ENCODE data around the gene TOR1A. TPM values are rescaled to one million over a fixed set of nuclear protein-coding genes. Genes with fewer than 3 reads are reported as not detected.

Gene TOR1A
- total RNA-seq, 5 donors from 2014 or later (not counting 1 experiment from before 2014, with no cell fraction given), result 16.6 to 39.3 (median 34.1) TPM

GRCh38 chr9:129852579-129852978 is 28.6 kb upstream of the TOR1A start:
- CTCF ChIA-PET, result interaction anchor here in 1 of 2 donors (0.8 kb wide), 1 partner anchor 104 kb away, joined by 3 read pairs; no protein-coding TSS in a partner anchor

GRCh38 chr9:129851821-129852220 is 27.9 kb upstream of the TOR1A start:
- peaks cover 47 to 59% (median 48%) of the 10 kb centered on the region in 3 donors for H3K4me1 Mint-ChIP-seq
- POLR2A ChIA-PET, result no interaction called here
- Histone ChIP-seq H3K4me1 (ENCODE audit: control insufficient read depth in 1 of 2, extremely low read depth in 1 of 2, insufficient read depth in 2 of 2, low read length in 2 of 2) (peaks cover 24 to 36% of the 10 kb centered on the region in 2 experiments), H3K9me3 (no peaks in the 10 kb centered on the region), H3K36me3 (ENCODE audit: control insufficient read depth in 2 of 2, extremely low read depth in 1 of 2, insufficient read depth in 1 of 2, low read length in 1 of 2) (peaks cover 14 to 64% of the 10 kb centered on the region in 2 donors), H3K4me3 (ENCODE audit: control insufficient read depth in 1 of 2, extremely low read depth in 1 of 2, low read length in 1 of 2) (no peak overlapping the region), H3K27me3 (replicated peaks in 1 of 2; ENCODE audit: control insufficient read depth in 2 of 2, extremely low read depth in 1 of 2, insufficient read depth in 2 of 2, low read length in 1 of 2) (no peaks in the 10 kb centered on the region), H3K27ac (ENCODE audit: low read length) (no peak overlapping the region)
- H3K27ac Mint-ChIP-seq, result peak overlapping the region in 1 of 2 donors; percentile 73
- WGBS (ENCODE audit: insufficient coverage), result 93% methylated on average over 5 of the region's 5 CpGs
- CTCF ChIA-PET, result interaction anchor here in 1 of 2 donors (0.8 kb wide), 1 partner anchor 28 kb away, joined by 3 read pairs; no protein-coding TSS in a partner anchor
- ATAC-seq (replicated peaks in 1 of 4), result no peak
- DNase-seq, result no peak
- no peaks in the 10 kb centered on the region for H3K9me3 Mint-ChIP-seq
- H3K36me3 Mint-ChIP-seq, result peaks cover 49% of the 10 kb centered on the region
- no peak overlapping the region for H3K4me3 Mint-ChIP-seq
- no peaks in the 10 kb centered on the region for H3K27me3 Mint-ChIP-seq

More at GRCh38 chr9:129852579-129852978, 28.6 kb upstream of the TOR1A start:
- no peaks in the 10 kb centered on the region for H3K9me3 ChIP-seq
- no peaks in the 10 kb centered on the region for H3K27me3 ChIP-seq (replicated peaks in 1 of 2; ENCODE audit: control insufficient read depth in 2 of 2, extremely low read depth in 1 of 2, insufficient read depth in 2 of 2, low read length in 1 of 2)
- H3K4me3 Mint-ChIP-seq, result no peak overlapping the region
- H3K4me1 ChIP-seq (ENCODE audit: control insufficient read depth in 1 of 2, extremely low read depth in 1 of 2, insufficient read depth in 2 of 2, low read length in 2 of 2), result peaks cover 24 to 36% of the 10 kb centered on the region in 2 experiments
- POLR2A ChIA-PET, result no interaction called here
- H3K9me3 Mint-ChIP-seq, result no peaks in the 10 kb centered on the region
- H3K36me3 ChIP-seq (ENCODE audit: control insufficient read depth in 2 of 2, extremely low read depth in 1 of 2, insufficient read depth in 1 of 2, low read length in 1 of 2), result peaks cover 14 to 70% of the 10 kb centered on the region in 2 donors
- no peak for DNase-seq
- H3K4me3 ChIP-seq (ENCODE audit: control insufficient read depth in 1 of 2, extremely low read depth in 1 of 2, low read length in 1 of 2), result no peak overlapping the region
- H3K36me3 Mint-ChIP-seq, result peaks cover 52% of the 10 kb centered on the region
- H3K27me3 Mint-ChIP-seq, result no peaks in the 10 kb centered on the region
- H3K27ac Mint-ChIP-seq, result peak overlapping the region in 1 of 2 donors; percentile 73
- ATAC-seq (replicated peaks in 1 of 4), result no peak
- H3K4me1 Mint-ChIP-seq, result peaks cover 43 to 63% (median 49%) of the 10 kb centered on the region in 3 donors
- H3K27ac ChIP-seq (ENCODE audit: low read length), result no peak overlapping the region
- WGBS (ENCODE audit: insufficient coverage), result 61% methylated on average over 4 of the region's 5 CpGs

GRCh38 chr9:129850821-129851550 is 27.1 kb upstream of the TOR1A start:
- CTCF ChIA-PET, result interaction anchor here in 1 of 2 donors (0.8 kb wide), 1 partner anchor 29 kb away, joined by 3 read pairs; no protein-coding TSS in a partner anchor
- H3K27ac Mint-ChIP-seq, result peak overlapping the region in 1 of 2 donors; percentile 73
- ATAC-seq (replicated peaks in 1 of 4), result no peak
- no peaks in the 10 kb centered on the region for H3K27me3 Mint-ChIP-seq
- no peak for DNase-seq
- Histone ChIP-seq H3K9me3 (no peaks in the 10 kb centered on the region), H3K27ac (ENCODE audit: low read length) (no peak overlapping the region), H3K27me3 (replicated peaks in 1 of 2; ENCODE audit: control insufficient read depth in 2 of 2, extremely low read depth in 1 of 2, insufficient read depth in 2 of 2, low read length in 1 of 2) (no peaks in the 10 kb centered on the region), H3K4me1 (ENCODE audit: control insufficient read depth in 1 of 2, extremely low read depth in 1 of 2, insufficient read depth in 2 of 2, low read length in 2 of 2) (peaks cover 22 to 28% of the 10 kb centered on the region in 2 experiments), H3K4me3 (ENCODE audit: control insufficient read depth in 1 of 2, extremely low read depth in 1 of 2, low read length in 1 of 2) (no peak overlapping the region), H3K36me3 (ENCODE audit: control insufficient read depth in 2 of 2, extremely low read depth in 1 of 2, insufficient read depth in 1 of 2, low read length in 1 of 2) (peaks cover 11 to 56% of the 10 kb centered on the region in 2 donors)
- peaks cover 49% of the 10 kb centered on the region for H3K36me3 Mint-ChIP-seq
- WGBS (ENCODE audit: insufficient coverage), result 90% methylated on average over 4 of the region's 6 CpGs
- peaks cover 44 to 57% (median 48%) of the 10 kb centered on the region in 3 donors for H3K4me1 Mint-ChIP-seq
- no peak overlapping the region for H3K4me3 Mint-ChIP-seq
- POLR2A ChIA-PET, result interaction anchor here (0.6 to 0.7 kb wide), 3 partner anchors 15 to 1474 kb away, joined by 3 to 6 read pairs (median 3); no protein-coding TSS in a partner anchor
- H3K9me3 Mint-ChIP-seq, result no peaks in the 10 kb centered on the region

GRCh38 chr9:129849901-129850300 is 26.0 kb upstream of the TOR1A start:
- no peak overlapping the region for H3K4me3 Mint-ChIP-seq
- WGBS (ENCODE audit: insufficient coverage), result 100% methylated on average over 2 of the region's 6 CpGs
- no peaks in the 10 kb centered on the region for H3K27me3 Mint-ChIP-seq
- H3K9me3 ChIP-seq, result no peaks in the 10 kb centered on the region
- DNase-seq, result no peak
- no peaks in the 10 kb centered on the region for H3K9me3 Mint-ChIP-seq
- H3K27ac ChIP-seq (ENCODE audit: low read length), result no peak overlapping the region
- no peak for ATAC-seq (replicated peaks in 1 of 4)
- H3K4me1 ChIP-seq (ENCODE audit: control insufficient read depth in 1 of 2, extremely low read depth in 1 of 2, insufficient read depth in 2 of 2, low read length in 2 of 2), result peaks cover 22 to 24% of the 10 kb centered on the region in 2 experiments
- CTCF ChIA-PET, result no interaction called here
- H3K27me3 ChIP-seq (replicated peaks in 1 of 2; ENCODE audit: control insufficient read depth in 2 of 2, extremely low read depth in 1 of 2, insufficient read depth in 2 of 2, low read length in 1 of 2), result no peaks in the 10 kb centered on the region
- peaks cover 9 to 50% of the 10 kb centered on the region in 2 donors for H3K36me3 ChIP-seq (ENCODE audit: control insufficient read depth in 2 of 2, extremely low read depth in 1 of 2, insufficient read depth in 1 of 2, low read length in 1 of 2)
- H3K27ac Mint-ChIP-seq, result peak overlapping the region in 1 of 2 donors; percentile 28
- no peak overlapping the region for H3K4me3 ChIP-seq (ENCODE audit: control insufficient read depth in 1 of 2, extremely low read depth in 1 of 2, low read length in 1 of 2)
- peaks cover 40% of the 10 kb centered on the region for H3K36me3 Mint-ChIP-seq
- peaks cover 42 to 57% (median 47%) of the 10 kb centered on the region in 3 donors for H3K4me1 Mint-ChIP-seq
- POLR2A ChIA-PET, result no interaction called here

GRCh38 chr9:129848712-129849441 is 24.9 kb upstream of the TOR1A start:
- no peak overlapping the region for H3K4me3 ChIP-seq (ENCODE audit: control insufficient read depth in 1 of 2, extremely low read depth in 1 of 2, low read length in 1 of 2)
- no peak overlapping the region for H3K27ac ChIP-seq (ENCODE audit: low read length)
- ChIA-PET CTCF (interaction anchor here (0.6 to 1.0 kb wide), 2 partner anchors 85 to 719 kb away, joined by 4 to 5 read pairs; no protein-coding TSS in a partner anchor), POLR2A (interaction anchor here in 1 of 2 donors (0.6 kb wide), 1 partner anchor 435 kb away, joined by 4 read pairs; no protein-coding TSS in a partner anchor)
- ATAC-seq (replicated peaks in 1 of 4), result no peak
- peaks cover 32 to 50% (median 40%) of the 10 kb centered on the region in 3 donors for H3K4me1 Mint-ChIP-seq
- peak overlapping the region in 1 of 2 donors; percentile 44 for H3K27ac Mint-ChIP-seq
- H3K36me3 Mint-ChIP-seq, result peaks cover 30% of the 10 kb centered on the region
- no peaks in the 10 kb centered on the region for H3K9me3 ChIP-seq
- peaks cover 9 to 41% of the 10 kb centered on the region in 2 donors for H3K36me3 ChIP-seq (ENCODE audit: control insufficient read depth in 2 of 2, extremely low read depth in 1 of 2, insufficient read depth in 1 of 2, low read length in 1 of 2)
- H3K4me1 ChIP-seq (ENCODE audit: control insufficient read depth in 1 of 2, extremely low read depth in 1 of 2, insufficient read depth in 2 of 2, low read length in 2 of 2), result peaks cover 15 to 22% of the 10 kb centered on the region in 2 experiments
- H3K4me3 Mint-ChIP-seq, result no peak overlapping the region
- no peaks in the 10 kb centered on the region for H3K27me3 ChIP-seq (replicated peaks in 1 of 2; ENCODE audit: control insufficient read depth in 2 of 2, extremely low read depth in 1 of 2, insufficient read depth in 2 of 2, low read length in 1 of 2)
- no peak for DNase-seq
- H3K9me3 Mint-ChIP-seq, result no peaks in the 10 kb centered on the region
- WGBS (ENCODE audit: insufficient coverage), result 83% methylated on average over 2 of the region's 4 CpGs
- H3K27me3 Mint-ChIP-seq, result no peaks in the 10 kb centered on the region

GRCh38 chr9:129845373-129845772 is 21.4 kb upstream of the TOR1A start:
- H3K4me1 Mint-ChIP-seq, result peaks cover 37 to 48% (median 47%) of the 10 kb centered on the region in 3 donors
- Histone ChIP-seq H3K36me3 (ENCODE audit: control insufficient read depth in 2 of 2, extremely low read depth in 1 of 2, insufficient read depth in 1 of 2, low read length in 1 of 2) (peaks cover 5 to 14% of the 10 kb centered on the region in 2 donors), H3K4me1 (ENCODE audit: control insufficient read depth in 1 of 2, extremely low read depth in 1 of 2, insufficient read depth in 2 of 2, low read length in 2 of 2) (peaks cover 19 to 27% of the 10 kb centered on the region in 2 experiments), H3K27ac (ENCODE audit: low read length) (peak overlapping the region; percentile 37), H3K4me3 (ENCODE audit: control insufficient read depth in 1 of 2, extremely low read depth in 1 of 2, low read length in 1 of 2) (no peak overlapping the region), H3K27me3 (replicated peaks in 1 of 2; ENCODE audit: control insufficient read depth in 2 of 2, extremely low read depth in 1 of 2, insufficient read depth in 2 of 2, low read length in 1 of 2) (no peaks in the 10 kb centered on the region), H3K9me3 (no peaks in the 10 kb centered on the region)
- peaks cover 8% of the 10 kb centered on the region for H3K36me3 Mint-ChIP-seq
- CTCF ChIA-PET, result interaction anchor here in 1 of 2 donors (0.6 to 1.0 kb wide), 2 partner anchors 8 to 391 kb away, joined by 3 to 5 read pairs; no protein-coding TSS in a partner anchor
- no peaks in the 10 kb centered on the region for H3K9me3 Mint-ChIP-seq
- H3K4me3 Mint-ChIP-seq, result peak overlapping the region in 1 of 3 donors; percentile 44
- peak overlapping the region; percentile 90 to 94 for H3K27ac Mint-ChIP-seq
- no peaks in the 10 kb centered on the region for H3K27me3 Mint-ChIP-seq
- DNase-seq (no peak), ATAC-seq (replicated peaks in 1 of 4) (peak in 2 of 4 experiments; percentile 23 to 54)
- WGBS (ENCODE audit: insufficient coverage), result no CpG with 5 or more reads among the region's 2 CpGs
- POLR2A ChIA-PET, result no interaction called here

Data from T-cell (primary cell).